Jurkat, Clone E6-1 (cell line): ENCODE data around the gene XRCC1.

Experiments
- DNase-seq: peaks from one replicate; pipeline ENCODE4 v3.0.0-alpha.2; 2011; ENCODE audit warnings: low read depth, low spot score
- H3K4me3 ChIP-seq: 2 replicates; pipeline ENCODE4 v1.5.1; 2011; ENCODE audit warnings: mild to moderate bottlenecking, low read length, control low read depth, moderate library complexity

Gene XRCC1

DNA sequence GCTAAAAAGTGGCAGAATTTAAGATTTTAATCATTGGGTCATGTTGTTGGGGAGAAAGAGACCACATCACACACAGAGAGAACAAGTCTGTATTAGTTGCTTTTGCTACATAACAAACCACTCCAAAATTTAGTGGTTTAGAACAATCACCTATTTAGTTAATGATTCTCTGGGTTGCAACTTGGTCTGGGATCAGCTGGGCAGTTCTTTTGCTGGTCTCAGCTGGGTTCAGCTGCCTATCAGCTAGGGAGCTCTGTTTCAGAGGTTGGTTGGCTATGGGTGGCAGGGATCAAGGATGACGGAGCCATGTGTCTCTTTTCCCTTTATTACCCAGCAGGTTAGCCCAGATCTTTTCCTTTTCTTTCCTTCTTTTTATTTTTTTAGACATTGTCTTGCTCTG, 9.2 kb upstream of the XRCC1 start:
- DNase-seq = no peak
- no peak overlapping the region for H3K4me3 ChIP-seq

DNA sequence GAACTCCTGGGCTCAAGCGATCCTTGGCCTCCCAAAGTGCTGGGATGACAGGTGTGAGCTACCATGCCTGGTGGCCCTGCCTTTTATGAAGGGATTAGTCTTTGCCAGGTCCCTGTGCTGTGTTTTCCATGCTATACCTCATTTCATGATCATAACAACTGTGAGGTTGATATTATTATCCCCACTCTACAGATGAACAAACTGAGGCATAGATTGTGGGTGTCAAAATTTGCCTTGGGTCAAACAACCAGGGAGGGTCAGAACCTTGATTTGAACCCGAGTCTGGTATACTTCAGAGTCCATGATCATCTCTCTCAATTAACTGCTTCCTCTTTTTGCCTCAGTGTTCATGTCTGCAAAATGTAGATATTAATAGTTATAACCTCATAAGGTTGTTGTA, 7.2 kb upstream of the XRCC1 start:
- H3K4me3 ChIP-seq = no peak overlapping the region
- DNase-seq = no peak

GRCh38 chr19:43581467-43581866, 6.1 kb upstream of the XRCC1 start:
- peak overlapping the region; percentile 66 for H3K4me3 ChIP-seq
- DNase-seq = no peak

DNA sequence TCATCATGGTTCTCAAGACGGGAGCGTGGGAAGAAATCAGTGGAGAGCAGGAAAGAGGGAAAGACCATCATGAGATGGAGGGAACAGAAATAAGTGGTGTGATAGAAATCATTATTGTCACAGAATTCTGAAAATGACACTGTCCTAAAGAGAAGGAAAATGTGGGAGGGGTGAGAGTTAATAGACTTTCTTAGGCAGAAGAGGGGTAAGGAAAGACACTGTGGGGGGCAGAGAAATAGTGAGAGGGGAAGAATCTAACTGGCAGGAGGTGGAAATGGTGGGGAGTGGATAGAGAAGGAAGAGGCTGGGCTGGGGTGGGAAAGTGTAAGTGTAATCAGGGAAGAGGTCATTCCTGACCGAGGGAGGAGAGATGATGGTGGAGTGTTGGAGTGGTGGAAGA, 3.5 kb upstream of the XRCC1 start:
- H3K4me3 ChIP-seq = no peak overlapping the region

GRCh38 chr19:43575955-43576878, 890 bp upstream of the XRCC1 start:
- peak overlapping the region; percentile 46 for H3K4me3 ChIP-seq
- no peak for DNase-seq

More for the DNA sequence above, 3.5 kb upstream of the XRCC1 start:
- no peak for DNase-seq

GRCh38 chr19:43574424-43575155, 737 bp downstream of the XRCC1 start:
- H3K4me3 ChIP-seq = peak overlapping the region; percentile 98
- no peak for DNase-seq

DNA sequence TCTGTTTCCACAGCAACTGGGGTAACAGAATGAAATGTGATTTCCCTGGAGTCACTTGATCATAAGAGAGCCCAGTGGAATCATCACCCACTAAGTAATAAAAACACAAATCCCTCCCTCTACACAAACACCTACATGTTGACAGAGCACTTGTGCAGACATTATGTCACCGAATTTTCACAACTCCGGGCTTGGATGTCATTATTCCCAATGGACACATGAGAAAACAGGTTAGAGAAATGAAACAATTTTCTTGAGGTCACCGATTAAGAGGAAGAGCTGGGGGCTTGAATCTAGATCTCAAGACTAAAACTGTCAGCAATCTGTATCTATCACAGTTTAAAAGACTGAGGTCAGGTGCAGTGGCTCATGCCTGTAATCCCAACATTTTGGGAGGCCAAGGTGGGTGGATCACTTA, 3.1 kb downstream of the XRCC1 start:
- no peak for DNase-seq
- H3K4me3 ChIP-seq = no peak overlapping the region

- DNase-seq = peak; percentile 50
- H3K4me3 ChIP-seq = no peak overlapping the region
Measured at GRCh38 chr19:43570174-43570791, 5.0 kb downstream of the XRCC1 start.

- no peak overlapping the region for H3K4me3 ChIP-seq
- no peak for DNase-seq
Measured at GRCh38 chr19:43569657-43570056, 5.7 kb downstream of the XRCC1 start.

- no peak overlapping the region for H3K4me3 ChIP-seq
- peak; percentile 52 for DNase-seq
Measured at GRCh38 chr19:43564800-43565199, 10.5 kb downstream of the XRCC1 start.

- DNase-seq = no peak
- H3K4me3 ChIP-seq = no peak overlapping the region
Measured at GRCh38 chr19:43563816-43564457, 11.4 kb downstream of the XRCC1 start.

- peak; percentile 96 for DNase-seq
- H3K4me3 ChIP-seq = no peak overlapping the region
Measured at GRCh38 chr19:43562698-43563241, 12.6 kb downstream of the XRCC1 start.

DNA sequence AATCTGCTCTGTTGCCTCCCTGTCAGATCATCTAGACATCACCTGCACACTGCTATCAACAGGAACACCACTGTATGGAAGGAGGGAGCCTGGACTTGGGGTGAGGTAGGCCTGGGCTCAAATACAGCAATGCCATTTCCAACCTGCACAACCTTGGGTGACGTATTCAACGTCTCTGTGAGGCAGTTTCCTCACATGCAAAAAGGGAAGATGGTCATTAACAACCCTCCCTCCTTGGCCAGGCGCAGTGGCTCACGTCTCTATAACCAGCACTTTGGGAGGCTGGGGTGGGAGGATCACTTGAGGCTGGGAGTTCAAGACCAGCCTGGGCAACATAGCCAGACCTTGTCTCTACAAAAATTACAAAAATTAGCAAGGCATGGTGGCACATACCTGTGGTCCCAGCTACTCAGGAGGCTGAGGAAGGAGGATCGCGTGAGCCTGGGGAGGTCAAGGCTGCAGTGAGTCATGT, 13.1 kb downstream of the XRCC1 start:
- peak overlapping the region; percentile 12 for H3K4me3 ChIP-seq
- DNase-seq = no peak

DNA sequence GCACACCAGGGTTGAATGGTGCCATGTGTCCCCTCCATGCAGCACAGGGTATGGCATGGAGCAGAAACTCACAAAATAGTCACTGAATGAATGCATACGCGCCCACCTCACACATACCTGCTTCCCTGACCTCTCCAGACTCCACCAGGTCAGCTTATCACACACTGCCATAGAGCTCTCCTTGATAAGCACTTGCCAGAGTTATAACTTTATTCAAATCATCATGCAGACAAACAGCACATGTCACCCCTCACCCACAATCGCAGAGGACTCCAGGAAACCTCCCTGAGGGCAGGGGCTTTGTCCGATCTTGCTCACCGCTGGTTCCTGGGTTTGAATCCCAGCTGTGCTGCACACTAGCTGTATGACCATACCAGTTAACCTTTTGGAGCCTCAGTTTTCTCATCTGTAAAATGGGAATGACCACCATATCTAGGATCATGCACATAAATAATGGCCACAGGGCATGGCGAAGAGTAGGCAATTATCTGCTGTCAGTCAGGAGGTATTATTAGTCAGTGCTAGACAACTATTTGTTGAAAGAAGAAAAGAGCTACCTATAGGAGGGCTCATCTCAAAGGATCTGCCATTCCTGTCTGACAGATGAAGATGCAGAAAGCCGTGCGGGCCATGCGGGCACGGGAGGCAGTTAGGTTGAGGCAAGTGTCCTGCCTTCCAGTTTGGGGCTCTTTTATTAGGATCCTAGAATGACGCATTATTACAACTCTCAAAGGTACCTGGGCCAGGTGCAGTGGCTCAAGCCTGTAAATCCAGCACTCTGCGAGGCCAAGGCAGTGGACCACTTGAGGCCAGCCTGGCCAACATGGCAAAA, 14.0 kb downstream of the XRCC1 start:
- H3K4me3 ChIP-seq = no peak overlapping the region
- DNase-seq = no peak

GRCh38 chr19:43560687-43561086, 14.6 kb downstream of the XRCC1 start:
- no peak overlapping the region for H3K4me3 ChIP-seq
- DNase-seq = no peak

GRCh38 chr19:43555185-43555770, 20.0 kb downstream of the XRCC1 start:
- peak; percentile 77 for DNase-seq
- no peak overlapping the region for H3K4me3 ChIP-seq

DNA sequence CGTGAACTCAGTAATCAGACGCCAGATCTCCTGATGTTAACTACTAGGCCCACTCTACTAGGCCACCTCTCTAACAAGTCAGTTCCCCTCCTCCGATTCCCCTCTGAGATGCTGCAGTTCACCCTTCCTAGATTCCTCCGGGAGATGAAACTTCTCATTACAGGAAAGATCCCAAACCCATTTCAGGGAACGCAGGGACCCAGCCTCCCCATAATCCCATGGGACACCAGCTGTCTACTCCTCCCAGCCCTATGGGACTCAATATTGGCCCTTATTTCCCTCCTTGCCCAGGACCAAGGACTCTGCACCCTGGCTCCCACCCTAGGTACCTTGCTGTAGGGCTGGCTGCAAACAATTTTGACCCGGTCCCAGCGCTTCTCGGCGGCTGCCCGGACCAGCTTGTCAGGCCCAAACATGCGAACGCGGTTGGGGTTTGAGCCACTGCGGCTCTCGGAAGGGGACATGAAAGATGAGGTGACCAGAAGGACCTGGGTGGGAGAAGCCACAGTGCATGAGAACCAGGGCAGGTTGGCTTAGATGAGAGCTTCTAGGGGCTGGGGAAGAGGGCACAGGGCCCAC, 20.9 kb downstream of the XRCC1 start:
- no peak for DNase-seq
- no peak overlapping the region for H3K4me3 ChIP-seq

GRCh38 chr19:43553656-43554055, 21.7 kb downstream of the XRCC1 start:
- no peak overlapping the region for H3K4me3 ChIP-seq
- DNase-seq = no peak
